Epidermal melanocyte (primary cell): Measurements from ENCODE around the gene DGKE.
A peak's percentile ranks its signal among the peaks of the same experiment; 100 is the strongest.

Experiments used
- DNase-seq: peaks from one replicate; pipeline ENCODE4 v3.0.0; 2011; ENCODE audit warnings: low spot score; ENCODE audit not compliant: insufficient read length

The DGKE gene

DNA sequence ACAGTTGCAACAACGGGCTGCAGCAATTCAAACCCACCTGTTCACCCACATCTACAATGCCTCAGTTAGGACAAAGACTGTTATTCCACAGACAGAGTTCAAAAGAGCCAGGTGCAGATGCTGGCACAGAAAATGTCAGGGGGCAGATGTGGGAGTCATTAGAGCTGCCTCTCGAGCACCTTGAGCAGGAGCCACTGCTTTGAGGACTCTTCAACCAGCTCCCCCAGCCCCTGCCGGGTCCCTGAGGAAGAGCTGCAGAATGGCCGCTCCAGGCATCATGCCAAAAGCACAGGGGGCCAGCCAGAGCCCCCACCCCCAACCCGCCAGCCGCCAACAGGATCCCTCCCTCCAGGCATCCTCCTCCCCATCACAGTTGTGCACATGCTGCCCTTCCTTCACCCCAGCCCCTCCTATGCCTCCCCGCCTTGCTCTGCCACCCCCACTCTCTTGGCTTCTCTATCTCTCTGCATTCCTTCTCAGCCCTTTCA is 21.0 kb upstream of the DGKE start:
- DNase-seq, result no peak

DNA sequence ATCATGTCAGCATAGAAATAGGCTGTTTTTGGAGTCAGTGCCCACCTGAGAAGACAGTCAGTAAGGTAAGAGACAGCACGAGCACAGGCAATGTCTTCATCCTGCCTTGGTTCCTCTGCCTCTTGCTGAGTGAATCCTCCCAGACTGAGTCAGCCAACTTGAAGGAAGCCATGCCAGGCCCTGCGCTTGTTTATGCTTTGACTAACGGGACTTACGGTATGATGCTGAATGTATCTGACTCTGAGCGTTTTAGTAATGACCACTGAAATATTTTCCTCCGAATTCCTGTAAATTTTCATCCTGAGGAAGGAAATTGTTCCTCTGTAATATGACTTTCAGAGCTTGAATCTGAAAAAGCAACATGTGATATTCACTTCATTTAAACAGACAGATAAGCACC is 18.2 kb upstream of the DGKE start:
- no peak for DNase-seq

DNA sequence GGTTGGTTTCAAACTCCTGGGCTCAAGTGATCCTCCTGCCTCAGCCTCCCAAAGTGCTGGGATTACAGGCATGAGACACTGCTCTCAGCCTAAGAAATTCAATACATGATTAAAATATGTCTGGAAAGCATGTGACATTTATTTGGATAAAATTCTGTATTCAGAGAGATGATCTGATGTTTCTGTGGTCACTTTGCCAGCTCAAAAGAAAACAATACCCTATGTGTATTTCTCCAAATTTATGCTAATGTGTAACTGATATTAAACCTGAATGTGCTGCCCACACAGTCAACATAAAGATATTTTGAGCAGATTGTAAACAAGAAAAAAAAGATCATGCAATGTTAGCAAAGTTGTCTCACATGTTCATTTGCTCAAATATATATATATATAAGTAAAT is 16.9 kb upstream of the DGKE start:
- DNase-seq, result no peak

DNA sequence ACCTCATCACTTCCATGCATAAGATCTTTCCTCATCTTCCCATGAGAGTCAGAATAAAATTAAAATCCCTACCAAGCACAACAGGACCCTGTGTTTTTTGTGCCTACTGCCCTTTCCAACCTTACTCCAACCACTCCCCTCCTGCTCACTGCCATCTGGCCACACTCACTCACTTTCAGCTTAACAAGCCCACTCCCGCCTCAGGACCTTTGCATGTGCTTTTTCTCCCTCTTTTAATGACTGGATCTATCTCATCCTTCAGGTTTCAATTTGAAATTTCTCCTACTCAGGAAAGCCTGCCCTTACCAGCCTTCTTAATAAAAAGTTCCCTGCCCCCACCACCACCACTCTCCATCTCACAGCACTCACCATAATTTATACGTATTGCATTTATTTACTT is 14.9 kb upstream of the DGKE start:
- DNase-seq, result no peak

DNA sequence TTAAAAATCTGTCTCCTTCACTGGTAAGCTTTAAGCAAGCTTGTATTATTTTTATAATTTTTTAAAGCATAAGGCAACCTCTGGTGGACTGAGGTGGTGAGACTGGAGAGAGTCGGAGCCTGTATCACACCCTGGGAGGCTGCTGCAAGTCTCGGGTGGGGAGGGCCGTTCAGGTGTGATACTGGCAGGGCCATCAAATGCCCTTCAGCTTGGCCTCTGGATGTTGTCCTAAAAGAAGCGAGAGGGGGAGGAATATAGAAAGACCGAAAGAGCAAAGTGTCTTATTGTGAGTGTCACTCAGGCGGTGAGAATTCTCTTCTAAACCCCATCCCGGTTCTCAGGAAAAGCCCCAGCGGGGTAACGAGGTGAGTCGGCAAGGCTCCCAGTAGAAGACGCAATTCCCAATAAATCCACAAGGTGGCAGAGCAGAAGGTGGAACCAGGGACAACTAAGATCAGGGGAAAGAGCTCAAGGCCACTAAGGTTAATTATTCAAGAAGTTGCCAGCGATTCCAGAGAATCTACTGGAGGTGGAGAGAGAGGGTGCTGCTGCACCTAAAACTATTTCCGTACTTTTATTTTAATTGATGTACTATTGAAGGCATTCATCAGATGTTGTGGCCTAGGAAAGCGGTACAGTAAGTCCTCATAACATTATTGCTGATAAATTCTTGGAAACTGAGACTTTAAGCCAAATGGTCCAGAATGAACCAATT is 14.4 kb upstream of the DGKE start:
- DNase-seq, result peak; percentile 69

DNA sequence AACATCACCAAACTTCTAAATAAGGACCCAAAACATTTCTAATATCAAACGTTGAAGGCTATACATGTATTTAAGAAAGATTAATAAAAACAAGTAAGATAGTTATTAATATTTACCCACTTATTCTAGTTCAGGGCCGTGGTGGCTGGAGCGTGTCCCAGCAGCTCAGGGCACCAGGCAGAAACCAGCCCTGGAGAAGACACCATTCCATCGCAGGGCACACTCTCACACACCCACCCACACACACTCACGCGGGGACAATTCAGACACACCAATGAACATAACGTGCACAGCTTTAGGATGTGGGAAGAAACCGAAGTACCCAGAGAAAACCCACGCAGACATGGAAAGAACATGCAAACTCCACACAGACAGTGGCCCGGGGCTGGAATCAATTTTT is 13.7 kb upstream of the DGKE start:
- no peak for DNase-seq

DNA sequence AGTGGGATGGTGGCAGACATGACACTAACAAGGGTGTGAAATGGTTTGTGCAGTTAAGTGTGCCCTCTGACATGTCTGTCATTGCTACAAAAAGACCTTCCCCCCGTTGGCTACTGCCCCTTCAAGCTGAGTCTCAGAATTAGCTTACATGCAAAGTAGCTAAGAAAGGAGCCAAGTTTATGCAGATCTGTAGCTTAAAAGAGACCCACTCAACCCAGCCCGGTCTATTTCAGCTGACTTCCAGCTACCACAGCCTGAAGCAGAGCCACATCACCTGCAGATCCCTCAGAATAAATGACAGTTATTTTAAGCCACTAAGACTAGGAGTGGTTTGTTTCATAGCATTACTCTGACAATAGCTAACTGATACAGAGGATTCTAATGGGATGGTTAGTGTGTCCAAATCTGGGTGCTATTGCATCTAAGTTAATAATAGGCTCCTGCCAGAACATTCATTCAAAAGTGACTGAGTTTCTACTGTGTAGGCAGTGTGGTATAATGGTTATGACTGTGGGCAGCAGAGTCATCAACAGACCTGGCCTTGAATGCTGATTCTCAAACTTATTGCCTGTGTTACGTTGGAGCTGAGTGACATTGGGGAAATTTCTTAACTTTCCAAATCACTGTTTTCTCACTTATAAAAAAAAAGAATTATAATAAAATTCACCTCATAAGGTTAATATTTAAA is 12.0 kb upstream of the DGKE start:
- DNase-seq, result no peak

DNA sequence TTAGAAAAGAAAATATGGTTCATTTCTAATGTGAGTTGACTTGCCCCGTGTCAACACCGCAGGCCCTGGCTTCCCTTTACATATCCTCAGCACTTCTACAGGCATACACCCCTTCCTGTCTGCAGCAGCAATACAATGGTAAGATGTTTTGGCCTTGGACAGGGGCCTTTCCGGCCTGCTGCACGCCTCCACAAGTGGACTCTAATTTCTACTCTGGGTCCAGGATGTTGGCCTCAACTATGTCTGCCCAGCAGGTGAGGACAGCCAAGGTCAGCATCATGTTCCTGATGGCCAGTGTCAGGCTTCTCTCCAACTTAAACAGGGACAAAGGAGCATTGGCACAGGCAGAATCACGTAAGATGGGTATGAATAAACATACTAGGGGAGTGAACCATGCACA is 11.2 kb upstream of the DGKE start:
- no peak for DNase-seq

DNA sequence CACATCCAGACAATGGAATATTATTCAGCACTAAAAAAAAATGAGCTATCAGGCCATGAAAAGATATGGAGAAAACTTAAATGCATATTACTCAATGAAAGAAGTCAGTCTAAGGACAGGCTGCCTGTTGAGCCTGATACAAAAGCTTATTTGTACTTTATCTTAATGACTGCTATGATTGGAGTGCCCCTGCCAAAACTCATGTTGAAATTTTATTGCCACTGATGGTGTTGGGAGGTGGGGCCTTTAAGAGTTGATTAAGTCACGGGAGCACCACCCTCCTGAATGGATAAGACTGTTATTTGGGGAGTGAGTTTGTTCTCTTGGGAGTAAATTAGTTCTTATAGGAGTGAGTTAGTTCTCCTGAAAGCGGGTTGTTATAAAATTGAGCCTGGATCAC is 10.1 kb upstream of the DGKE start:
- DNase-seq, result no peak

DNA sequence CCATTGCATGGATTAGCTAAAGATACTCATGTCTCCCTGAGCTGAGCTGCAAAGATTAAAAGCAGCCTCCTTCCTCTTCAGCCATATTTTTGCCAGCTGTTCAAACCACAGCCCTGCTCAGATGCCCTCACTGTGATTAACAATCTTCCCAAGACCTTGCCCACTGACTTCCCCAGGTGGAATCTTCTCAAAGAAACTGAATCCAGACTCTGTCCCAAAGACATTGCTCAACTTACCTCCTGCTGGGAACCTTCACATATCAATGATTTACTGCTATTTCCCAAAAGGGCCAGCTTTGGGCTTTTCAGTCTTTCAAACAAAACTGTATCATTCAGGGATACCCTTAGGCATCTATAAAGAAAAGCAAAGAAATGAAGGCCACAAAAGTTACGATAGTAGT is 9.4 kb upstream of the DGKE start:
- no peak for DNase-seq

DNA sequence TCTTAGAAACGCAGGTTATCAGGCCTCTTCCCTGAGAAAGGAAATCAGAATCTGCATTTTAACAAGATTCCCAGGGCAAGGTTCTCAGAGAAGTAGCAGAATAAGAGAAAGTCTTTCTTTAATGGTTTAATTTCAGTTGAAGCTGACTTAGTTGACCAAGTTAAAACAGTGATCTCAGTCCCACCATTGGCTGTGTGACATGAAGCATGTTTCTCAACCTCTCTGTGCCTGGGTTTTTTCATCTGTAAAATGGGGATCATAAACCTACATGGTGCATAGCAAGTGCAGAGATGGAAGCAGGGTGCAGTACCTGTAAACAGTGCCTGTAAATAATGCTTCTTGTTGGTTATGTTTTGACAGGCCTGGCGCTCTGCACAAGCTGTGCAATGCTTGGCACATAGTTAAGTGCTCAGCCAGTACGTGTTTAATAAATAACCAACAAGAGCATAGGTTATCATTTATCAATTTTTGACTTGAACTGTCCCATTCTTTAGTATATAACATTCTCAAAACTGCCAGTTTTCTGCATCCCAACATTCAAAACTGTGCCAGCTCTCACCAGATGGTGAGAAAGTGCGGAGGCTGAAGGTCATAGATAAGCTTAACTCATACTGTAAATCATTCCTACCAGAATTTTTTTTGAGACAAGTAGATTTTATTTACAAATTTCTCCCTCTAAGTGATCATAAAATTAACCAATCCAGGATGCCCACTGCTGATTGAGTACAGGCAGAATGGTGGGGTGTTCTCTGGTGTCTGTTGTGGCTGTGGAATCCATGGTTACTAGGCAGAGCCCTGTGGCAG is 7.1 kb upstream of the DGKE start:
- no peak for DNase-seq

DNA sequence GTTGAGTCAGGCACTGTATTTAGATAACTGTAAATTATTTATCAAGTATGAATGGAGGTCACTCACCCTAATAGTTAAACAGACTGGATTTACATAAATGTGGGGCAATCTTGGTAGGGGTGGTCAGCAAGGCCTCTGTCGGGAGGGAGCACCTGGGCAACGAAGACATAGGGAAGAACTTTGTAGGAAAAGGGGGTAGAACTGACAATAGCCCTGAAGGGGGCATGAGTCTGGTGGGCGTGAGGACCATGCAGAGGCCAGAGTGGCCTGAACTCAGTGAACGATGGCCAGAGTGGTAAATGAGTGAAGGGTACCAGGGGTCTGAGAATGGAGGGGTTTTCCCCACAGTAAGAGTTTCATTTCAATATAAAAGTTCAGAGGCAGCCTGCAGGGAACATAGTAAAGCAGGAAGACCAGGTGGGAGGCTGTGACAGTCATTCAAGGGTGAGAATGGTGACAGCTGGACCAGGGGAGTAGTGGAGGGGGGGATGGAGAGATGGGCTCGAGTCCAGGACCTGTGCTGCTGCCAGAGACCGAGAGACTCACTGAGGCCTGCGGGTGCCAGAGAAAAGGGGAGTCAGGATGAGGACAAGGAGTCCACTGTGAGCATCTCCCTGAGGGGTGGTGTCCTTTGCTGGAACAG is 3.1 kb upstream of the DGKE start:
- no peak for DNase-seq

DNA sequence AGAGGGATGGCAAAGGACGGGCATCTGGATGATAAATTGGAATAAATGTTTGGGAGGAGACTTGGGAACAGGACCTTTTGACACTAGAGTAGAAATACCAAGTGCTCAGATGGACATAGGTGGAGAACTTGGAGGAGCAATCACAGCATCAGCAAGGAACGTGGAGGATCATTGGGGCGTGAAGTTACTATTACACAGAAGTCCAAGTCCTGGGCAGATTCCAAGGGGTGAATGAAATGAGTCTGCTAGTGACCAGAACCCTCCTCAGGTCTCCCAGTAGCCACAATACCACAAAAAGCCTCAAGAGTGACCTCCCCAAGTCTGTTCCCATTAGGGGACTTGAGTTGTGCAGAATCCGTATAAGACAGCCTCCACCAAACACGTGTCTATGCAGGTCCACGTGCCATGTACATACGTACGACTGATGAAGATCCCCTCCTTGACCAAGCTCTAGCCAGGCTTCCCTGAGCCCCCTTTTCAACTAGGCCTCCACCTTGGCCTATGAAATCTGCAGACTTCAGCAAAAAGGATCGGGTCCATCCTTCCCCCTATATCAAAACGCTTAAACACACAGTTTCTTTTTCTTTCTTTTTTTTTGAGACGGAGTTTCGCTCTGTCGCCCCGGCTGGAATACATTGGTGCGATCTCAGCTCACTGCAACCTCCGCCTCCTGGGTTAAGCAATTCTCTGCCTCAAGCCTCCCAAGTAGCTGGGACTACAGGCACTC is 2.4 kb upstream of the DGKE start:
- DNase-seq, result no peak

DNA sequence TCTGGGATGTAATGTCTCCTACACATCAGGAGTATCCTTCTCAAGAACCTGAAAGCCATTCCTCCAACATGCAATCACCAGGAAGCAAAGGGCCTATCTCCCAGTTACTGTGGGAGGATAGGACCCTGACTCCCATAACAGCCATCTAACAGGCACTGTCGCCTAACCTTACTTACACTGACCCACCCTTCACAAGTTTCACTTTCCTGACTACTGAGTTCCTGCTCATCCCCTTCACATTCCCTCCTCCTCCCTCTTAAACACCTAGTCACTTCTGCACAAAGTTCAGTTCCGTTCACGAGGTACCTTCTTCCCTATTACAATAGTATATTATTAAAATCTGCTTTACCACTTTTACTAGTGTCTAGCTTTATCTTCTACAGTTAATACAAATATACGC is 1.5 kb upstream of the DGKE start:
- DNase-seq, result no peak

DNA sequence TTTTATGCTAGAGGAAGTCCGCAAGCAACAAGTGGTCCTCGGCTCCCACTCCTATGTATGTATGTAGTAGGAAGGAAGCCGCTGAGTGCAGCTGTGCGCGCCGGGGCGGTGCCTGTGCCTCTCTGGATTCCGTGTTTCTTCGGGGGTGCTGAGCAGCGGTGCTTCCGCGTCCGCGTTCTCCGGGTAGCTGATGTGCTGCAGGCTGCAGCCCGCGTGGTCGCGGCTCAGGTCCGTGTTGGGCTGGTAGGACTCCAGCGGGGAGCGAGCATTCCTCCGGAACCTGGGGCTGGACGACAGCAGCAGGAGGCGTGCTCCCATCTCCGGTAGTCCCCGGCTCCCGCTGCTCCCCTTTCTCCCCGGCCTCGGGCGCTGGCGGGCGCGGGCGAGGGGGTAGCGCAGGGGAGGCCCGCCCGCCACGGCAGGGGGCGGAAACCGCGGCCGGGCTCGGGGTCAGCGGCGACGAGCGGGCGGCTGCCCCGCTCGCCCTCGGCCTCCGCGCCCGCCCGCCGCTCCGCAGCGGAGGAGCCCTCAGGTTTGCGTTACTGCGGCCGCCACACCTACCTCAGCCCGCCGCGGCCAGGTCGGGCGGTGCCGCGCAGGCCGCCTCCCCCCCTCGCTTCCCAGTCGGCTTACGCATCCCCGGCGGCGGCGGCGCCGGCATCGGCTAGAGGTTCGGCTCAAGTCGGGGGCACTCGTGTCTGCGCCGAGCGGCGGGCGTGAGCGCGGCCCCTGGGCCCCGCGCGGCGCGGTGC is 718 bp upstream of the DGKE start:
- no peak for DNase-seq

DNA sequence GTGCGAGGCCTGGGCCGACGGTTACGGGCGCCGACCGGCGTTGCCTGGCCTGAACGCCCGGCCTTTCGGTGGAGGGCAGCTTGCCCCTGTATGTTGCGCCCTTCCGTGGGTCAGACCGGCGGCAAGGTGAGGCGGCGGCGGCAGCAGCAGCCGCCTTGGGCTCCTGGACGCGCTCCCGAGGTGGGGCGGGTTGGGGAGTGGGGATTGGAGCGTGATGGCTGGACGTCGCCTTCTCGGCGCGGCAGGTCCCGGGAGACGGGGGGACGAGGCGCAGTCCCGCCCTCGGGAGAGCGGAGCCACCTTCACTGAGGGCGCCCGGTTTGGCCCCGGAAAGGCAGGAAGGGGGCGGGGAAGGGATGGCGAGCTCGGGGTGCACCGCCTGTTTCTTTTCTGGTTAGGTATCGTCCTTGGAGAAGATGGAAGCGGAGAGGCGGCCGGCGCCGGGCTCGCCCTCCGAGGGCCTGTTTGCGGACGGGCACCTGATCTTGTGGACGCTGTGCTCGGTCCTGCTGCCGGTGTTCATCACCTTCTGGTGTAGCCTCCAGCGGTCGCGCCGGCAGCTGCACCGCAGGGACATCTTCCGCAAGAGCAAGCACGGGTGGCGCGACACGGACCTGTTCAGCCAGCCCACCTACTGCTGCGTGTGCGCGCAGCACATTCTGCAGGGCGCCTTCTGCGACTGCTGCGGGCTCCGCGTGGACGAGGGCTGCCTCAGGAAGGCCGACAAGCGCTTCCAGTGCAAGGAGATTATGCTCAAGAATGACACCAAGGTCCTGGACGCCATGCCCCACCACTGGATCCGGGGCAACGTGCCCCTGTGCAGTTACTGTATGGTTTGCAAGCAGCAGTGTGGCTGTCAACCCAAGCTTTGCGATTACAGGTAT is 671 bp downstream of the DGKE start:
- no peak for DNase-seq

DNA sequence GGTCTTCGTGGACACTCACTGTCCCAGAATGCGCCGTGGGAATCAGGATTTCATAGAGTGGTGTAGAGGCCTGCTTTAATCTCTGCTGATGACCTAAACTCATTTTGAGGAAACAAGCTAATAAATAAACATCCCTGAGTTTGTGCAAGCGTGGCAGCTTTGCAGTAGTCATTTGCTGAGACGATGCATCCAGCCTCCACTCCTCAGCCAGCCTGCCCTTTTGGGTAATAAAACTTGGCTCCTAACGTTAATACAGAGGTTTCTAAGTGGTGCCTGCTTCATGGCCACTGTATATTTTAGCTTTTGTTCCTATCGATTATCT is 1.3 kb downstream of the DGKE start:
- no peak for DNase-seq

DNA sequence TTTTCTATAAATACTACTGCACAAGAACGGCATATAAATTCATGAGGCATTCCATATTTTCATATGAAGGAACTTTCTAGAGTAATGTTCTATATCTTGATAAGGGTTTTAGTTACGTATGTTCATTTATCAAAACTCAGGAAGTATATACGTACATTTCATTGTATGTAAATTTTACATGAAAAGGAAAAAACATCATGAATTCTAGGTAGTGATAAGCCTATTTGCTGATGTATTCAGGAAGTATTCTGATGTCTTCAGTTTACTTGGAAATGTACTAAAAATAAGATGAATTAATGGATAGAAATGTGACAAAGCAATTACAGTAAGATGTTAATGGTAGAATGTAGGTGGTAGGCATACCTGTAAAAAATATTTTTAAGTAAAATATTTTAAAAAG is 4.7 kb downstream of the DGKE start:
- no peak for DNase-seq

DNA sequence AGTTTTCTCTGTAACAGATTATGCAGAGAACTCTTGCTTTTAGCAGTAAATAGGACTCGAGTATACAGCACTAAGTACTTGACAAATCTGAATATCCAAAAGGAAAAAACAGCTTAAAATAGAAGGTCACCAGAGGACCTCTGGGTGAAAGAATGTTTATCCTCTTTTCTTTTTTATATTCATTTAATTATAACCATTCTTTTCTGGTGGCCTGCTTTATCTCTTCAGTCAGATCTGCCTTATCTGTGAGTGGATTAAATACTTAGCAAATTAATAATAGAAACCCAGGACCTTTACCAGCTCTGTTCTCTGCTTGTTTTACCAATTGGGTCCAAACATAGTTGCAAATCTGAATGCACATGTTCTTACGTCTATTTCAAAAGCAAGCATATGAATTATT is 8.6 kb downstream of the DGKE start:
- DNase-seq, result no peak

DNA sequence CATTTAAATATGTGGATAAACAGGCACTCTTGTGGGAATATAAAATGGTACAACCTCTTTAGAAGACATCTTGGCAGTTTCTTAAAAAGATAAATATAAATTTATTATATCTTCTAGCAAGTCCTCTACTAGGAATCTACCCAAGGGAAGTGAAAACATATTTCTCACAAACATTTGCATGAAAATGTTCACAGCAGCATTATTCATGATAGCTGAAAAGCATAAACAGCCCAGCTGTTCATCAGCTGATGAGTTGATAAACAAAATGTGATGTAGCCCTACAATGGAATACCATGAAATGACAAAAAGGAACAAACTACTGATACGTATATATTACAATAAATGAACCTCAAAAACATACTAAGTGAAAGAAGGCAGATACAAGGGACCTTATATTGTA is 12.0 kb downstream of the DGKE start:
- DNase-seq, result no peak
